ENCODE data around the gene DARS1.

GRCh38 chr2:135914485-135914884, 70.9 kb downstream of the DARS1 start:
- no peak for TF ChIP-seq POLR2A (IDR thresholded peaks at IDR 0.05)
- no peak for TF ChIP-seq CTCF (IDR thresholded peaks at IDR 0.05)

Data from vagina (tissue), 2 donors.